T-helper 17 cell (primary cell): Measurements from ENCODE around the gene SKIL. TPM values are rescaled to one million over a fixed set of nuclear protein-coding genes. Genes with fewer than 3 reads are reported as not detected.

ENCODE experiments used
- ATAC-seq: fragments of 150-1000 bp; cut with Tn5 transposase; 2 replicates; pipeline ENCODE4 v1.10.0; 2021; ENCODE audit warnings: mild to moderate bottlenecking, moderate library complexity
- DNase-seq, 3 donors: peaks; one replicate each; pipeline versions ENCODE4 v3.0.0 to v3.0.0-alpha.2; 2020 to 2021
- H3K9me3 ChIP-seq: one replicate; pipeline ENCODE4 v1.7.0; 2013; ENCODE audit warnings: low read length, mild to moderate bottlenecking; ENCODE audit not compliant: control insufficient read depth, poor library complexity, severe bottlenecking
- H3K27ac Mint-ChIP-seq: one replicate; pipeline ENCODE4 v1.8.0; 2022; ENCODE audit warnings: mild to moderate bottlenecking, moderate library complexity, mixed read lengths
- H3K27me3 Mint-ChIP-seq: one replicate; pipeline ENCODE4 v1.8.0; 2022; ENCODE audit warnings: mixed read lengths
- H3K36me3 Mint-ChIP-seq: one replicate; pipeline ENCODE4 v1.8.0; 2022; ENCODE audit warnings: low read depth, mixed read lengths
- H3K4me1 Mint-ChIP-seq: one replicate; pipeline ENCODE4 v1.8.0; 2022; ENCODE audit warnings: mild to moderate bottlenecking, mixed read lengths
- H3K4me3 Mint-ChIP-seq: one replicate; pipeline ENCODE4 v1.8.0; 2022; ENCODE audit warnings: mild to moderate bottlenecking, moderate library complexity, mixed read lengths
- total RNA-seq, 4 donors: library from RNA in 2 of 4; stranded (reverse) in 2 of 4; gene quantifications; one replicate each; pipeline ENCODE4 v1.2.3 and lab custom pipeline; 2022 to 2026

The SKIL gene
- total RNA-seq, 2 donors from 2014 or later: 49.4 to 59.8 TPM

- Mint-ChIP-seq H3K4me3 (no peak overlapping the region), H3K4me1 (peaks cover 3% of the 10 kb centered on the region), H3K27me3 (peaks cover 45% of the 10 kb centered on the region), H3K36me3 (no peaks in the 10 kb centered on the region), H3K27ac (no peak overlapping the region)
- H3K9me3 ChIP-seq: no peaks in the 10 kb centered on the region
- ATAC-seq (no peak), DNase-seq (no peak)
Measured at GRCh38 chr3:170441412-170441811, 83.9 kb downstream of the SKIL start.

DNA sequence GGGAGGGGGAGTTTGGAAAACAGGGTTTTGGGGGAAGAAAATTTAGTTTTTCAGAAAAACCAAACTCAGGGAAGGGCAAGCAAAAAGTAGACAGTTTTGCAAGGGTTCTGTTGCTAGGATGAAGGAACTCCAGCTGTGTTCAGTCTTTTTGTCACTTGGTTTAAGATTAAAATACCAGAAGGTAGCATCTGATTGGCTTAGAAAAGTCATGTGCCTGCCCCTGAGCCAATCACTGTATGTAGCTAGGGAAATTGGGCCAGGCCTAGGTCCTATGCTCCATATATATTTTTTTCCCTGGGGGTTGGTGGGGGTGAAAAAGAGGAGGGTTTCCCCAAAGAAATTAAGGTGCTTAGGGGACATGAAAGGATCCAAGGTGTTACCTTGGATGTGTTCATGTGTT lies 85.4 kb downstream of the SKIL start:
- Mint-ChIP-seq H3K4me1 (peaks cover 3% of the 10 kb centered on the region), H3K27ac (no peak overlapping the region)
- H3K9me3 ChIP-seq: no peaks in the 10 kb centered on the region

GRCh38 chr3:170443457-170443856 lies 85.9 kb downstream of the SKIL start:
- no peaks in the 10 kb centered on the region for H3K36me3 Mint-ChIP-seq
- DNase-seq (no peak), ATAC-seq (no peak)
- peaks cover 5% of the 10 kb centered on the region for H3K4me1 Mint-ChIP-seq
- no peak overlapping the region for H3K4me3 Mint-ChIP-seq
- no peaks in the 10 kb centered on the region for H3K9me3 ChIP-seq
- H3K27ac Mint-ChIP-seq: no peak overlapping the region
- peaks cover 41% of the 10 kb centered on the region for H3K27me3 Mint-ChIP-seq

More for the DNA sequence above, 85.4 kb downstream of the SKIL start:
- no peak for DNase-seq
- Mint-ChIP-seq H3K4me3 (no peak overlapping the region), H3K27me3 (peaks cover 42% of the 10 kb centered on the region), H3K36me3 (no peaks in the 10 kb centered on the region)
- ATAC-seq: no peak

Other genes with a start within 250 kb of the SKIL start
- 100 to 1,000 TPM; 124 to 134 TPM for gene PHC3, start 176.0 kb upstream of the SKIL start, total RNA-seq
- 10 to 100 TPM; 18.0 to 18.7 TPM for gene PRKCI, start 135.3 kb upstream of the SKIL start, total RNA-seq
- gene CLDN11, start 61.2 kb downstream of the SKIL start, total RNA-seq: not detected
- not detected for gene SLC7A14, start 228.4 kb downstream of the SKIL start, total RNA-seq